D721Med (cell line): ENCODE measurements around the gene TLE2.

ENCODE experiments used
- DNase-seq: peaks from one replicate; pipeline ENCODE4 v3.0.0; 2011; ENCODE audit warnings: low spot score; ENCODE audit not compliant: insufficient read length
- FAIRE-seq: peaks from 2 replicates; lab custom pipeline; 2011; peaks lifted over from hg19 to GRCh38; lab: Jason Lieb, UNC
- TF ChIP-seq, protein P1 (sequence below): IDR thresholded peaks from 2 replicates; pipeline ENCODE4 v1.5.1; 2012; ENCODE audit warnings: mild to moderate bottlenecking, control low read depth; ENCODE audit not compliant: insufficient read depth; ENCODE audit errors: missing control alignments

TLE2 gene

DNA sequence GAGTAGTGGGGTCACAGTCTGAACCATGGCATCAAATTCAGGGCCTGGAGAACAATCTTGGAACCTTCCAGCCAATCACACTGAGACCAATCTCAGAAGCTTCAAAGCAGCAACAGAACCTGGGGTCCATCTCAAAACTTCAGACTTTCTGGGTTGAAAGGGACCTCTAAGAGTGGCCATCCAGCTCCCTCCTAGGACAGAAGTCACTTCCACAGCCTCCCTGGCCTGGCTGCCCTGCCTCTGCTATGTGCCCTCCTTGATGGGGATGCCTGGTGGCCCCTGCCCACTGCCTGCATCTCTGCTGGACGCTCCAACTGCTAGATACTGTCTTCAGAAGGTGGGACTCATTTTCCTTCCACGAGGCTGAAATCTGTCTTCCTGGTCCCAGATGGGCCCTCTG lies 1.8 kb downstream of the TLE2 start:
- no peak for FAIRE-seq
- TF ChIP-seq, protein P1, sequence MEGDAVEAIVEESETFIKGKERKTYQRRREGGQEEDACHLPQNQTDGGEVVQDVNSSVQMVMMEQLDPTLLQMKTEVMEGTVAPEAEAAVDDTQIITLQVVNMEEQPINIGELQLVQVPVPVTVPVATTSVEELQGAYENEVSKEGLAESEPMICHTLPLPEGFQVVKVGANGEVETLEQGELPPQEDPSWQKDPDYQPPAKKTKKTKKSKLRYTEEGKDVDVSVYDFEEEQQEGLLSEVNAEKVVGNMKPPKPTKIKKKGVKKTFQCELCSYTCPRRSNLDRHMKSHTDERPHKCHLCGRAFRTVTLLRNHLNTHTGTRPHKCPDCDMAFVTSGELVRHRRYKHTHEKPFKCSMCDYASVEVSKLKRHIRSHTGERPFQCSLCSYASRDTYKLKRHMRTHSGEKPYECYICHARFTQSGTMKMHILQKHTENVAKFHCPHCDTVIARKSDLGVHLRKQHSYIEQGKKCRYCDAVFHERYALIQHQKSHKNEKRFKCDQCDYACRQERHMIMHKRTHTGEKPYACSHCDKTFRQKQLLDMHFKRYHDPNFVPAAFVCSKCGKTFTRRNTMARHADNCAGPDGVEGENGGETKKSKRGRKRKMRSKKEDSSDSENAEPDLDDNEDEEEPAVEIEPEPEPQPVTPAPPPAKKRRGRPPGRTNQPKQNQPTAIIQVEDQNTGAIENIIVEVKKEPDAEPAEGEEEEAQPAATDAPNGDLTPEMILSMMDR: no peak
- no peak for DNase-seq

DNA sequence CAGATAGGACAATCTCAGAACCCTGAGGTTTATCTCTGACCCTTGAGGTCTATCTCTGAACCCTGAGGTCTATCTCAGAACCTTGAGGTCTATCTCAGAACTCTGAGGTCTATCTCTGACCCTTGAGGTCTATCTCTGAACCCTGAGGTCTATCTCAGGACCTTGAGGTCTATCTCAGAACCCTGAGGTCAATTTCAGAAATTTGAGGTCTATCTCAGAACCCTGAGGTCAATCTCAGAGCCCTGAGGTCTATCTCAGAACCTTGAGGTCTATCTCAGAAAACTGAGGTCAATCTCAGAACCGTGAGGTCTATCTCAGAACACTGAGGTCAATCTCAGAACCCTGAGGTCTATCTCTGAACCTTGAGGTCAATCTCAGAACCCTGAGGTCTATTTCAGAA lies 2.3 kb downstream of the TLE2 start:
- FAIRE-seq (no peak), DNase-seq (no peak)
- TF ChIP-seq, protein P1: no peak

DNA sequence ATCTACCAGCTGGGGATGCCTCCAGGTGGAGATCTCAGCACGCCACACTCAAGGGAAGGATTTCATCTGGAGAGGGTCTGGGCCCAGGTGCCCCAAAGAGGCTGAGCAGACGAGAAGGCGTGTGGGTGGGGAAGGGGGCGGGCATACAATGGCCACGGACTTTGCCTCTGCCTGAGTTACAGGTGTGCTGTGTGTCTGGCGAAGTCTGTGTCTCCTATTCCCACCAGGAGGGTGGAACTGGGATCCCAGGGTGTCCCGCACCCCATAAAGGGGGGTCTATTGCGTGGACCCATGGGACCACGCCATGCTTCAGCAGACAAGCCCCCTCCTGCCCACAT lies 3.6 kb downstream of the TLE2 start:
- TF ChIP-seq, protein P1: no peak
- FAIRE-seq (no peak), DNase-seq (no peak)

DNA sequence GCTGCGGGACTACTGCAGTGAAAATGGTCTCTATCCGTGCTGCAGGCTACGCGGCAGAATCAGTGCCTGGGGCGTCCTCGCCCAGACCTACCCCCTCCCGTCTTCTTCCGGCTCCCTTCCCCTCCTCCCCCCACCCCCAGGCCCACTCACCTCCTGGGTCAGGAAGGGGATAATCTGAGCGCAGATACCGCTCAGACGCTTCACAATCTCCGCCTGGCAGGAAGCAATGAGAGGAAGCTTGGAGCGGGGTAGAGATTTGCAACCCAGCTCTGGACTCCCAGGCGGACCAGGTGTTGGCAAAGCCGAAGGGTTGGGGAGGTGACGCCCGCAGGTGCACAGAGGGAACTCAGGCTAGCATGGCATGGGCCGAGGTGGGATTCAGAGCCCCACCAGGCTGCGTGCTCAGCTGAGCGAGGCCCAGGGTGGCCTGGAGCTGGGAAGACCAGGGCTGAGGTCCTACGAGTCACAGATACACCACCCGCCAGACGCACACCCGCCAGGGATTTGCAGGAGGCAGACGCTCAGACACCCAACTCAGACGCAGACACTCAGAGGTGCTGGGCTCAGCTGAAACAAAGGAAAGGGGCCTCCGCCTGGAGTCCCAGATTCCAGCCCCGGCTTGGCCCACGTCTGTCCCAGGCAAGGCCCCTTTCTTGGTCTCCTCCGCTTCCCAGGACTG lies 4.1 kb downstream of the TLE2 start:
- no peak for DNase-seq

DNA sequence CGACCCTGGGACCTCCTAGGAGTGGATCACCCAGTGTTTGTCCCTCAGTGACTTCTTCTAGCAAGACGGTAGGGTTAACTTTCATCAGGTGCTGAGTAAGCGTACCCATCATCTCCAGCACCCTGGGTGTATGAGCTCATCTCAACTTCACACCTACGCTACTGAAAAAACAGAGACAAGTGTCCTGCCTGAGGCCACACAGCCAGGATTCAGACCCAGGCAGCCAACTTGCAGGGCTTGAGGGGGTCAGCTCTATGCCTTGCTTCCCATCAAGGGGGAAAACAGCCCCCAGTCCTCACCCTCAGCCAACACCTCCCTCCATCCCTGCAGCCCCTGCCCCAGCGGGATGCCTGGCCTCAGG lies 4.6 kb downstream of the TLE2 start:
- DNase-seq (no peak), FAIRE-seq (no peak)
- TF ChIP-seq, protein P1: no peak

More for the DNA sequence above, 4.1 kb downstream of the TLE2 start:
- TF ChIP-seq, protein P1: no peak
- no peak for FAIRE-seq

DNA sequence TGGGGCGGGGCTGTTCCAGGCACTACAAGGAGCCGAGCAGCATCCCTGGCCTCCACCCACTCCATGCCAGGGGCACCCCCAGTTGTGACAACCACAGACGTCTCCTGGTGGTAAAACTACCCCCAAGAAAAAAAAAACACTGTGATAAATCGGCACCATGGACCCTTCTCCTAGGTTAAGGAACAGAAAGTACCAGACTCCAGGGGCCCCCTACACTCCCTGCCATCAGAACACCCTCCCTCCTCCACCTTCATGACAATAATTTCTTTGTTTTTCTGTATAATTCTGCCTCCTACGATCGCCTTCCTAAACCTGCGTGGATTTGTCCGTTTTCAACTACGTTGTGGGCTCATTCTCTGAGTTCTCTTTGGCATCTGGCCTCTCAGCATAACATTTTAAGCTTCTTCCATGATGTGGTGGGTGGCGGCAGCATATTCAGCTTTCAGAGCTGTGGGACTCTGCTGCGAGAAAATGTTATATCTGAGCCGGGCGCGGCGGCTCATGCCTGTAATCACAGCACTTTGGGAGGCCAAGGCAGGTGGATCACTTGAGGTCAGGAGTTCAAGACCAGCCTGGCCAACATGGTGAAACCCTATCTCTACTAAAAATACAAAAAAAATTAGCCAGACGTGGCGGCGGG lies 8.6 kb downstream of the TLE2 start:
- no peak for FAIRE-seq
- TF ChIP-seq, protein P1: no peak
- no peak for DNase-seq

DNA sequence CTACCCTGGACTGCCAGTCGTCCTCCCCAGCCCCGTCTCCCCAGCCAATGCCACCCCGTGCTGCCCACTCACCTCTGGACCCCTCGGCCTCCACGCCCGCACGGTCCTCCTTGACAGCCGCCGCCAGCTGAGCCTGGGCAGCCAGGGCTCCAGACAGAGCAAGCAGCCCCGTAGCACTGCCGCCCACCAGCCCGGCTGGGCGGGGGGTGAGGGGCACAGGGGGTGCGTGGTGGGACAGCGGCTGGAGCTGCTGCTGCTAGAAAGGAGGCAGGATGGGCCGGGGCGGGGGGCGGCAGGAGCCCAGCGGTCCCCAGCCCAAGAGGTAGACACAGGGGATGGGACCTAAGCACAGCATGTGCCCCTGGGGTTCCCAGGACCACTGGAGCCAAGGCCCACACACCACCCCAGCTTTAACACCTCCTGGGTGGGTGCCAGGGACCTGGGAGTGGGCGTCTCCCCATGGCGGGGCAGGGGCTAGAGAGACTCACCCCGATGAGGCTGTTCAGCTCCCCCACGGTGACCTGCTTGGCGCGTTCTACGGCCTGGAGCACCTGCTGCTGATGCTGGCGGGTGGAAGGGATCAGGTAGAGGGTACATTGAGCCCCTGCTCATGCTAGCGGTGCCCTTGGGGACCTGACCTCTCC lies 9.7 kb downstream of the TLE2 start:
- DNase-seq (no peak), FAIRE-seq (no peak)
- TF ChIP-seq, protein P1: no peak
